Panc1 (cell line): ENCODE measurements around the gene PDE11A.

Experiments
- CTCF ChIP-seq: fragments of 450-650 bp; IDR thresholded peaks from 2 replicates; pipeline ENCODE4 v1.5.1; 2017; ENCODE audit warnings: mild to moderate bottlenecking
- POLR2AphosphoS5 ChIP-seq: IDR thresholded peaks from 2 replicates; pipeline ENCODE4 v1.6.1; 2012; ENCODE audit warnings: mild to moderate bottlenecking, low read depth, low read length, moderate library complexity
- REST ChIP-seq, 2 experiments: IDR thresholded peaks; 2 replicates each; pipeline ENCODE4 v1.6.1; 2011 to 2012; ENCODE audit warnings: low read depth in 2 of 2, control low read depth in 1 of 2, low read length in 1 of 2, mild to moderate bottlenecking in 1 of 2, moderate library complexity in 1 of 2; ENCODE audit not compliant: insufficient read depth in 1 of 2
- SIN3A ChIP-seq: IDR thresholded peaks from 2 replicates; pipeline ENCODE4 v1.6.1; 2012; ENCODE audit warnings: low read depth, mild to moderate bottlenecking, low read length, moderate library complexity, borderline replicate concordance; ENCODE audit not compliant: insufficient read depth
- TCF7L2 ChIP-seq: IDR thresholded peaks from 2 replicates; pipeline ENCODE4 v1.6.1; 2011; ENCODE audit warnings: mild to moderate bottlenecking, low read depth, low read length, inconsistent platforms

GRCh38 chr2:177888581-177888980 is 184.0 kb downstream of the PDE11A start:
- TF ChIP-seq CTCF (no peak), REST (IDR thresholded peaks at IDR 0.05; ENCODE audit: insufficient read depth in 1 of 2, low read depth in 2 of 2, low read length in 1 of 2) (no peak), POLR2AphosphoS5 (no peak), SIN3A (no peak), TCF7L2 (no peak)
